ENCODE data around the gene TSPAN5.

- TF ChIP-seq CTCF (IDR thresholded peaks at IDR 0.05) = no peak
- no peak for TF ChIP-seq POLR2A (IDR thresholded peaks at IDR 0.05)
Measured at GRCh38 chr4:98470831-98471230, 187.6 kb downstream of the TSPAN5 start.
